GM18951 (cell line): ENCODE measurements around the gene DDB1.

Experiments used
- POLR2A ChIP-seq: IDR thresholded peaks from 4 replicates; pipeline ENCODE4 v1.6.1; 2011; ENCODE audit warnings: mild to moderate bottlenecking; ENCODE audit not compliant: insufficient read length, insufficient read depth; ENCODE audit errors: extremely low read depth
- in situ Hi-C: fragments of 300-500 bp; cut with MboI; formaldehyde crosslinking; loops from one replicate; pipeline ENCODE4 v1.12.0; 2022; ENCODE audit warnings: low sequenced_read_pairs, mixed read lengths, inconsistent platforms; ENCODE audit not compliant: unreplicated experiment

The DDB1 gene

DNA sequence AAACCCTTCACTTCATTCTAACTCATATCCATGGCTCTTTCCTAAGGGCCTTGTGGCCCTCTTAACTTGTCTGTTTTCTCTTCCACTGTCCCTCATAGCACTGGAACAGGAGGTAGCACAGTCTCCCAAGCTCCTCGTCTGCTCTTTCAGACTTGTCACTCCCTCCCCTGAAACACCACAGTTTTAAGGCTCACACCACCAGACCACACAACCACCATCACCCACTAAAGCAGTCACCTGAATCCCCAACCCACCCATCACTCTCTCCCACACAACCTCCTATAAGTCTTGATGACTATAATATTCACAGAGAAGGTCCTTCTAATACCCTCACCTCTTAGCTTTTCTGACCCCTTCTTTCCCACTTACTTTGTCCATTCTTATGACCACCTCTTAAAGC lies 26.7 kb downstream of the DDB1 start:
- in situ Hi-C loops, result no loop called here
- no peak for TF ChIP-seq POLR2A

DNA sequence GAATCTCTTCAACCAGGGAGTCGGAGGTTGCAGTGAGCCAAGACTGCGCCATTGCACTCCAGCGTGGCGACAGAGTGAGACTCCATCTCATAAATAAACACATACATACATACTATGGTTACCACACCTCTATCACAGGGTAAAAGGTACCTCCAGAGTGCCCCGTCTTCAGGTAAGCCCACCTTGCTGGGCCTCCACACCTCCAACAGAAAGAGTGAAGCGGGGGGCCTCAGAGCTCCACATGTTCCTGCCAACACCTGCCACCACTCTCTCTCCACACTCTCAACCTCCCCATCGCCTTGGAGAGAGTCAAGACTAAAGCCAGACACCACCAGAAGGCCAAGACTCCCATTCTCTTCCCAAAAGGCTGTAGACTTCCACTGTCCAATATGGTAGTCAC lies 27.5 kb downstream of the DDB1 start:
- in situ Hi-C loops, result no loop called here
- no peak for TF ChIP-seq POLR2A

DNA sequence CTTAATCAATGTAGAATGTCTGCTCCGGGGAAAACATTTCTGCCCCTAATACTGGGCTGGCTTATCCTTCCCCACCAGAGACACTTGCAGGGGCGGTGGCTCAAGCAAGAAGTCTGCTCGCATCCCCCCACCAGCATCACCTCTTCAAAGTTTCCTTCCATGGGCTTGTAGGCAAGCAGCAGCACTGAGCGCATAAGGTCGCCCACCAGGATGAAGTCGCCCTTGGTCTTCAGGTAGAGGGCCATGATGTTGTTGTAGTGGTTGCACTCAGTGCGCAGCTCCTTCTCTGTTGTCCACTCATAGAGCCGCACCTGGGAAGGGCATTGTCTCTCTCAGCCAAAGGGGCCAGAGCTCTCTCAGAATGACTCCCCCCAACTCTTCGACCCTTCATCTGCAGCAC lies 29.2 kb downstream of the DDB1 start:
- in situ Hi-C loops, result no loop called here
- no peak for TF ChIP-seq POLR2A

DNA sequence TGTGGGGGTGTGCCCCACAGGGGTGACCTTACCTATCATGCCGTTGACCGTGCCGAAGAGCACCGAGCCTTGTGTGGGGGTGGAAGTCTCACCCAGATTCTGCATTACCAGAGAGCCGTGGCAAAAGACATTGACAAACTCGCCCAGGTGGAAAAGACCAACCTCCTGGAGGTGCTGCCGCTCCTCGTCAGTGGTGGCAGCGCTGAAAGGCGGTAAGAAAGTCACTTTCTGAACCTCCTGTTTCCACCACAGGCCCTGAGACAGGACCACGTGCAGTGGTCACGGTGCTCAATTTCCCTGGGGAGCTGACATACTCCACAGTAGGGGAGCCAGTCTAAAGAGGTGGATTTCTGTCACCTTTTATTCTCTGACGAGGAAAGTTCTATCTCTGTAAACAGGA lies 30.4 kb downstream of the DDB1 start:
- TF ChIP-seq POLR2A, result no peak
- in situ Hi-C loops, result no loop called here

DNA sequence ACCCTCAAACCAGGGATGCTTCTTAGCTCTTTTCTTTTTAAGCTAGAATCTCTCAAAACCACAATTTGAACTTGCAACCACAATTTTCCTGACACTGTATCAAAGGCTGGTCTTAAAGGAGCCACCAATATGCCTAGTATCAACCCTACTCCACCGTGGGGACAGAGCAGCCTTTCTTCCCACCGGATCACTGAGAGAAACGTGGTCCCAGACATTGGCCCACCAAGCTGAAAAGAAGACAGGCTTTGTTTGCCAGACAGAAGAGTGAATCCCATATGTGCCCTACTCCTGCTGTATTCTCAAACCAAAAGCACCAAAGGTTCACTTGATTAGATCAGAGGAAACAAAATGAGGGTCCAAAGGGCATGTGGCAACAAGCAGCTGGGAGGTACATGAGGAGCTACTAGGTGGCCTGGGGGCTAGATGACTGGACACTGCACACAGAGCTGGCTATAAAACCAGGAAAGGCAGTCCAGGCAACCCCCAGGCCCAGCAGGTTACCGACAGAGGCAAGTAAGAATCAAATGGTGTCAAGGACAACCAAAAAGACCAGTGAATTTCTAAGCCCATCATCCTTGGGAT lies 34.2 kb downstream of the DDB1 start:
- in situ Hi-C loops, result no loop called here
- TF ChIP-seq POLR2A, result no peak

DNA sequence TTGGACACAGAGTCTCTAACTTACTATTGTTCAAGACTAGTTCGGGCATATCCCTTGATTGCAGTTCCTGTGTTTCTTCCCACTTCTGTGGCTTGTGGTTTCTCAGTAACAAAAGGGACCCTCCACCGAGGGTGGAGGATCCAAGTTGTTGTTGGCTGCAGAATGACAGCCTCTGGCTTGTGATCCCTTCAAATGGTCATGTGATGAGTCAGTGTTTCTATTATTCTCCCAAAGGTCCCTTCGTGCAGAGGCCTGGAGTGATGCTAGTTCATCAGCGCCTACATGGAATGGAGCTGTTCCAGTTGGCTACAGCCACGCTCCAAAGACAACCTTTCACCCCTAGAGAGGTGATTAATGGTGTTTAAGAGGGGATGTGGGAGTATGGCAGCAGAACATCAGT lies 35.2 kb downstream of the DDB1 start:
- TF ChIP-seq POLR2A, result no peak
- in situ Hi-C loops, result no loop called here

DNA sequence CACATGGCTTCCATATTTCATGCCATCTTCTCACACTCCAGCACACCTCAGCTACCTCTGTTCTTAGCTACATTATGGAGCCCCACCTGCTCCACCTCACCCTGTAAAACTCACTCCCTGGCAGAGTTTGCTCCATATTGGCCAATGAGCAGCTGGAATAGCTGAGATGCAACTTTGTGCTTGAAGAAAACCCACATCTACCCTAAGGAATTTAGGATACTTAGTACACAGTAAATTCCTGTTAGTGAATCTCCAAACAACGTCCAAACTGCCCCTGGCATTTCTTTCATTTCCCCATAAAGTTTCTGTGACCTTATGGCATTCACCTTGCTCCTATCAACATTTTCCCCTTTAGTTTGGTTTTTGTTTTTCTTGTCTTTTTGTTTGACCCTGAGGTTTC lies 35.6 kb downstream of the DDB1 start:
- TF ChIP-seq POLR2A, result no peak
- in situ Hi-C loops, result no loop called here

DNA sequence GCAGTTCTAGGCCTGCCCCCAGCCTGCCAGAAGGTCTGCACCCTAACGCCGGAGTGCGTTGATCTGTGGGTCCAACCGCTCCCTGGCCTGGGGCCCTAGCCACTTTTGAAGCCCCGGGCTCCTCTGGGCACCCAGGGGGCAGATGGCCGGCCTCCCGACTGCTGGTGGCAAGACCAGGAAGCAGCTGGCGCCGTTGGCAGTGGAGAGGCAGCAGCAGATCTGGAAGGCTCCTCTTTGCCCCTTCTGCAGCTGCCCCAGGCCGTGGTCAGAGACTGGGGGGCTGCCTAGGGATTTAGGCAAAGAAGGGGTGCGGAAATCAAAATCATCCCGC lies 37.3 kb downstream of the DDB1 start:
- in situ Hi-C loops, result no loop called here
- TF ChIP-seq POLR2A, result no peak

DNA sequence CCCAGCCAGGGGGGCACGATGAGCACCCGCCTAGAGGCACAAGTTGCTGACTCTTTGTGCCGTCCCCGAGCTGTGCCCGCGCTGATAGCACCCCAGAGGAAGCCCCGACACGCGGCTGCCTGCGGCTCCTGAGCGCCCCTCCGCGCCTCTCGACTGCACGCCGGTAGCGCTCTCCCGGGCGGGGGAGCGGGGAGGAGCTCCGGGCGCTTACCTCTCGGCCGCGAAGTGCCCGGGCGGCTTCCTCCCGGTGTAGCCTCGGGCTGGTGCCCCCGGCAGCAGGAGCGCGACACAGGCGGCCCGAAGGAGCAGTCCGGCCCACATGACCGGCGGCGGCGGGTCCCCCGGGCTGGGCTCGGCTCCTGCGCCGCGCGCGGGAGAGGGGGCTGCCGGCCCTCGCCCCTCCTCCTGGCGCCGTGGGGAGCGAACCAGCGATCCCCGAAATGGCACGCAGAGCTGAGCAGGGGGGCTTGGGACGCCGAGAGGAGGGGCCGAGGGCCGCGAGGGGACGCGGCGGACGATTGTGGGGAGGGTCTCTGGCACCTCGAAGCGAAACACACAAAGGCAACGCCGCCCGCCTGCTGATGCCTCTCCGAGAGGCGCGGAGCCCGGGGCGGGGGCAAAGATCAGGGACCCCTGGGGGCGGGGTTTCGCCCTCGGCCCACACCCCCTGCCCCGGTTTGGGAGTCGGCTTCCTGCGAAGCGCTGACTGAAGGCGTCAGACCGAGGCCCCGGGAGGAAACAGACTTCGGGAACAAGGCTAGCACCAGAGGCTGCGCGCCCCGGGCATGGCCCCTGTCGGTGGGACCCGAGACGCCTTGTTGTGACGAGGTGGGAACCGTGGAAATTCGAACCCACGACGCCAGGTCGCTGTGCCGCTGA lies 37.9 kb downstream of the DDB1 start, which contains the start of gene VWCE:
Gene VWCE, minus strand, starts transcription at position 600 of the 879 bp plus-strand sequence. Its CDS starts 279 bp downstream, at position 321.
- peak; percentile 67 for TF ChIP-seq POLR2A
- in situ Hi-C loops, result no loop called here

DNA sequence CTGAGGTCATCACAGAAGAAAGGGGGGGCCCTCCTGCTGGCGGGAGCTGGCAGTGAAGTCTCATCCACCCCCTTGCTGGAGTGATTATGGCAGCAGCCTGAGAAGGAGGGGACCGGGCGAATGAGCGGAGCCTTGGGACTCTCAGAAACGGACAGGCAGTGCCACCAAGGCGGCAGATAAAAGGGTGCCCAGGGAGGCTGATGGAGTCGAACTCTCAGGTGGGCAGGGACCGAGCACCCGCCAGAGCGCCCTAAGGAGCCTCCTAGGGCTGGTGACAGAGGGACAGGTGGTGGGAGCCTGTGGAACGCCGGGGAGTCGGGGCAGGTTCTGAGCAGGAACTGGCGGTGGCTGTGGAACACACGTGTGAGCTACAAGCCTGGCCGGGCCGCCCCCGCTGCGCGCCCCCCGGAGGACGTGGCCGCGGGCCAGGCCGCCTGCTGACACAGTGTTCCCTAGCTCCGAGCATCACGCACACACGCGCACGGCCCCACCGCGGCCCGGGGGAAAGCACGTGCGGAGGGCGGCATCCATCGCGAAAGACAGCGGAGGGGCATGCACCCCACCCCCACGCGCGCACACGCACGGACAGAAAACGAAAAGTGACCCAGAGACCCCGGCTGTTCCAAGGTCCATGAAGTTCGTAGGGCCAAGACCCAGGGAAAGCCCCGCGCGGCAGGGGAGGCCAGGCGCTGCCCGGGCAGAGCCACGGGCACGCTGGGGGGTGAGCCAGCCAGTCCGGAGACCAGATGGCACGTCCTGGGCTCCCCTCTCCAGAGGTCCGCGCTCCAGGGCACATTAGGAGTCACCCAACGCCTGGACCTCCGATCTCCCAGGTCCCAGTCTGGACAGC lies 38.8 kb downstream of the DDB1 start:
- in situ Hi-C loops, result no loop called here
- no peak for TF ChIP-seq POLR2A

DNA sequence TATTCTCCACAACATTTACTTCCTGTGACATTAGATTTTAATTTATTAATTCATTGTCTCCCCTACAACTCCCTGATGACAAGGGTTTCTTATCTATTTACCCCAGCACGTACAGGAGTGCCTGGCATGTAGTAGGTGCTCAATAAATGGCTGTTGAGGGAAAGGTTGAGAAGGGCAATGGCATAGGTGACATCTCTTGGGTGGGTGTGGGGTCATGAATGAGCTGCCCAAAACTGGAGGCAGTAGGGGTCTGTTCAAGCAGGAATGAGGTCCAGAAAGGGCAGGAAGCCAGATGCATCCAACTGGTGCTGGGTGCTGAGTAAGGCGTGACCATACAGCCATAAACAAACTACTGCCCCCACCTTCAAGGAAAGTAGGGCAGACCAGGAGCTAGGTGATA lies 40.5 kb downstream of the DDB1 start:
- in situ Hi-C loops, result no loop called here
- TF ChIP-seq POLR2A, result no peak

DNA sequence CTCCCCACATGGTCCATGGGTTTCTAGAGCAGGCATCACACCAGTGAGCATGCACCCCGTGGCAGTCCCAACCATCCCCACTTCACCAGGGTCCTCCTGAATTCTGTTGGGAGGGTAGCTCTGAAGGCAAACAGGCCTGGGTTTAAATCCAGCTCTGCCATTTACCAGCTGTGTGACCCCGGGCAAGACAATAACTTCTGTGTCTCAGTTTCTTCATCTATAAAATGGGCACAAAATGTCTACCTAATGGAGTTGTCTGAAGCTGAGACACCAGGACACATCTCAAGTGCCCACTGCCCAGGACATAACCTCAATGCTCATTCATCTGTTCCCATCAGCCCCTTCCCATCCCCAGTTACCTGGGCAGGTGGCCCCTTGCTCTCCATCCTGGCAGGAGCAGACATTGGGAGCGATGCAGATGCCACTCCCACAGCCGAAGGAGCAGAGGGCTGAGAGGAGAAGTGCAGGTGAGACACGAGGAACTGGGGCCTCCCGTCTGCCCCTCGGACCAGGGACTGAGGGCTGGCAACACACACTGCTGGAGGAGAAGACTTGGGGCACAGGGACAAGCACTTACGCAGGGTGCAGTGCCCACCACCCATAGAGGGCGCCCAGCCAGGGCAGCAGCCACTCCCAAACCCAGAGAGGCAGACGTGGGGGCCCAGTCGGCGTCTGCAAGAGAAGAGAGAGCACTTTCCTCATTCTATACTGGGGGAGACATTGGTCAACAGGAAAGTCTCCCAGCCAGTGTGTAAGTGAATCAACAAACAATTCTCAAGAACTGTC lies 41.8 kb downstream of the DDB1 start:
- TF ChIP-seq POLR2A, result no peak
- in situ Hi-C loops, result no loop called here
